GM23248 (cell line): Measurements from ENCODE around the gene TRPC4AP.
"Not testable (repeated sequence)": the region's sequence is repeated elsewhere in the genome, so short reads cannot be mapped to it uniquely, and the experiment has no call there.

ENCODE experiments used
- EZH2 ChIP-seq: fragments of 200-600 bp; sonication (generic); IDR thresholded peaks from 2 replicates; pipeline ENCODE4 v1.6.1; 2018; ENCODE audit warnings: antibody characterized with exemption, mild to moderate bottlenecking; ENCODE audit not compliant: insufficient read depth, poor library complexity, severe bottlenecking
- EZH2phosphoT487 ChIP-seq: fragments of 200-600 bp; sonication (generic); IDR thresholded peaks from 2 replicates; pipeline ENCODE4 v1.6.1; 2018; ENCODE audit warnings: antibody characterized with exemption, moderate library complexity, mild to moderate bottlenecking, low read depth; ENCODE audit not compliant: insufficient read depth

- not testable (repeated sequence) for TF ChIP-seq EZH2, EZH2phosphoT487
Measured at GRCh38 chr20:35112276-35112675, 19.7 kb upstream of the TRPC4AP start.
